DMS53 (cell line): ENCODE data around the gene UROC1.

Experiments used
- DNase-seq: peaks from one replicate; lab custom pipeline; 2025; lab: John Stamatoyannopoulos, UW

The UROC1 gene

GRCh38 chr3:126494970-126495230 is 22.7 kb downstream of the UROC1 start:
- no peak for DNase-seq

- no peak for DNase-seq
These were observed 23.2 kb downstream of the UROC1 start for GRCh38 chr3:126494204-126494969.

- DNase-seq, result no peak
These were observed 23.8 kb downstream of the UROC1 start for GRCh38 chr3:126493739-126494138.

GRCh38 chr3:126493051-126493450 is 24.5 kb downstream of the UROC1 start:
- no peak for DNase-seq

- no peak for DNase-seq
These were observed 26.2 kb downstream of the UROC1 start for GRCh38 chr3:126491221-126492013.

- DNase-seq, result peak; percentile 4
These were observed 27.0 kb downstream of the UROC1 start for GRCh38 chr3:126490619-126491018.

- DNase-seq, result no peak
These were observed 28.5 kb downstream of the UROC1 start for GRCh38 chr3:126488886-126489569.

- no peak for DNase-seq
These were observed 29.4 kb downstream of the UROC1 start for GRCh38 chr3:126488185-126488584.

- DNase-seq, result no peak
These were observed 30.3 kb downstream of the UROC1 start for GRCh38 chr3:126487151-126487771.

GRCh38 chr3:126486360-126486847 is 31.2 kb downstream of the UROC1 start:
- DNase-seq, result no peak

- no peak for DNase-seq
These were observed 31.6 kb downstream of the UROC1 start for GRCh38 chr3:126485956-126486355.

GRCh38 chr3:126485176-126485897 is 32.2 kb downstream of the UROC1 start:
- no peak for DNase-seq

GRCh38 chr3:126484662-126485061 is 32.9 kb downstream of the UROC1 start:
- no peak for DNase-seq

- no peak for DNase-seq
These were observed 33.4 kb downstream of the UROC1 start for GRCh38 chr3:126484148-126484547.

GRCh38 chr3:126483321-126483761 is 34.2 kb downstream of the UROC1 start:
- DNase-seq, result no peak

- DNase-seq, result no peak
These were observed 34.9 kb downstream of the UROC1 start for GRCh38 chr3:126482503-126483255.

GRCh38 chr3:126481808-126482502 is 35.6 kb downstream of the UROC1 start:
- peak; percentile 21 for DNase-seq

- no peak for DNase-seq
These were observed 36.7 kb downstream of the UROC1 start for GRCh38 chr3:126480861-126481260.

GRCh38 chr3:126480206-126480605 is 37.4 kb downstream of the UROC1 start:
- DNase-seq, result no peak

- no peak for DNase-seq
These were observed 37.9 kb downstream of the UROC1 start for GRCh38 chr3:126479642-126480041.
